Neural progenitor cell (in vitro differentiated cells): ENCODE data around the gene FANCC.

Experiments
- EZH2 ChIP-seq: fragments of 200-600 bp; sonication (generic); IDR thresholded peaks from 2 replicates; pipeline ENCODE4 v1.6.1; 2017; ENCODE audit warnings: antibody characterized with exemption, mild to moderate bottlenecking, moderate library complexity
- EZH2phosphoT487 ChIP-seq: fragments of 200-600 bp; sonication (generic); IDR thresholded peaks from 2 replicates; pipeline ENCODE4 v1.6.1; 2017; ENCODE audit warnings: antibody characterized with exemption
- TF ChIP-seq, protein P1 (sequence below): fragments of 200-600 bp; sonication (generic); IDR thresholded peaks from 2 replicates; pipeline ENCODE4 v1.5.1; 2017; ENCODE audit warnings: antibody characterized with exemption, mild to moderate bottlenecking

DNA sequence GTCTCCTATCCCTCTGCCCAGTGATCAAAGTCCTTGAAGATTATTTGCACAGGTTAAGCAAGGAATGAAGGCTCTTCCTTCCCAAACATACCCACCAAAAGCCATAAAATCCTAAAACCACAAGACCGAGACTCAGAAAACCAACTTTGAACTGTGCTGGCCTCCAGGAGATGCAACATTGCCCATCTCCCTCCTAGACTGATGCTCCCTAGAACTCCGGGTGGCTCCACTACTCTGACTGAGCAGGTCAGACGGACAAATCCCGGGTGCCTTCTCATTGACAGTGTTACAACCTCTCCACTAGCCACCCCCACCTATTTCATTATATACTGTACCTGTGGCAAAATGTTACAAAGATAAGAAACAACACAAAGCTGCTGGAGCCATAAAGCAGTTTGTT is 110.1 kb downstream of the FANCC start:
- TF ChIP-seq, protein P1, sequence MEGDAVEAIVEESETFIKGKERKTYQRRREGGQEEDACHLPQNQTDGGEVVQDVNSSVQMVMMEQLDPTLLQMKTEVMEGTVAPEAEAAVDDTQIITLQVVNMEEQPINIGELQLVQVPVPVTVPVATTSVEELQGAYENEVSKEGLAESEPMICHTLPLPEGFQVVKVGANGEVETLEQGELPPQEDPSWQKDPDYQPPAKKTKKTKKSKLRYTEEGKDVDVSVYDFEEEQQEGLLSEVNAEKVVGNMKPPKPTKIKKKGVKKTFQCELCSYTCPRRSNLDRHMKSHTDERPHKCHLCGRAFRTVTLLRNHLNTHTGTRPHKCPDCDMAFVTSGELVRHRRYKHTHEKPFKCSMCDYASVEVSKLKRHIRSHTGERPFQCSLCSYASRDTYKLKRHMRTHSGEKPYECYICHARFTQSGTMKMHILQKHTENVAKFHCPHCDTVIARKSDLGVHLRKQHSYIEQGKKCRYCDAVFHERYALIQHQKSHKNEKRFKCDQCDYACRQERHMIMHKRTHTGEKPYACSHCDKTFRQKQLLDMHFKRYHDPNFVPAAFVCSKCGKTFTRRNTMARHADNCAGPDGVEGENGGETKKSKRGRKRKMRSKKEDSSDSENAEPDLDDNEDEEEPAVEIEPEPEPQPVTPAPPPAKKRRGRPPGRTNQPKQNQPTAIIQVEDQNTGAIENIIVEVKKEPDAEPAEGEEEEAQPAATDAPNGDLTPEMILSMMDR: no peak
- TF ChIP-seq EZH2 (no peak), EZH2phosphoT487 (no peak)
